ENCODE results near the gene ATP8B4. TPM values are rescaled to one million over a fixed set of nuclear protein-coding genes. Genes with fewer than 3 reads are reported as not detected.

Gene ATP8B4
- total RNA-seq, 5 donors from 2014 or later (not counting 1 experiment from before 2014, with no cell fraction given) = 0.72 to 2.4 (median 1.3) TPM

GRCh38 chr15:50141856-50142255, 22.8 kb upstream of the ATP8B4 start:
- Mint-ChIP-seq H3K4me1 (no peaks in the 10 kb centered on the region), H3K27ac (no peak overlapping the region), H3K27me3 (no peaks in the 10 kb centered on the region), H3K36me3 (no peaks in the 10 kb centered on the region), H3K4me3 (no peak overlapping the region), H3K9me3 (no peaks in the 10 kb centered on the region)
- POLR2A ChIA-PET = no interaction called here
- CTCF ChIA-PET = no interaction called here
- Histone ChIP-seq H3K4me3 (ENCODE audit: control insufficient read depth in 1 of 2, extremely low read depth in 1 of 2, low read length in 1 of 2) (no peak overlapping the region), H3K36me3 (ENCODE audit: control insufficient read depth in 2 of 2, extremely low read depth in 1 of 2, insufficient read depth in 1 of 2, low read length in 1 of 2) (no peaks in the 10 kb centered on the region), H3K4me1 (ENCODE audit: control insufficient read depth in 1 of 2, extremely low read depth in 1 of 2, insufficient read depth in 2 of 2, low read length in 2 of 2) (no peaks in the 10 kb centered on the region), H3K27ac (ENCODE audit: low read length) (no peak overlapping the region), H3K9me3 (no peaks in the 10 kb centered on the region), H3K27me3 (replicated peaks in 1 of 2; ENCODE audit: control insufficient read depth in 2 of 2, extremely low read depth in 1 of 2, insufficient read depth in 2 of 2, low read length in 1 of 2) (no peaks in the 10 kb centered on the region)
- WGBS (ENCODE audit: insufficient coverage) = 78% methylated on average over 4 of the region's 5 CpGs
- ATAC-seq (replicated peaks in 1 of 4) = no peak
- DNase-seq = no peak

- Histone ChIP-seq H3K36me3 (ENCODE audit: control insufficient read depth in 2 of 2, extremely low read depth in 1 of 2, insufficient read depth in 1 of 2, low read length in 1 of 2) (no peaks in the 10 kb centered on the region), H3K4me3 (ENCODE audit: control insufficient read depth in 1 of 2, extremely low read depth in 1 of 2, low read length in 1 of 2) (no peak overlapping the region), H3K4me1 (ENCODE audit: control insufficient read depth in 1 of 2, extremely low read depth in 1 of 2, insufficient read depth in 2 of 2, low read length in 2 of 2) (no peaks in the 10 kb centered on the region), H3K27ac (ENCODE audit: low read length) (no peak overlapping the region), H3K9me3 (no peaks in the 10 kb centered on the region), H3K27me3 (replicated peaks in 1 of 2; ENCODE audit: control insufficient read depth in 2 of 2, extremely low read depth in 1 of 2, insufficient read depth in 2 of 2, low read length in 1 of 2) (no peaks in the 10 kb centered on the region)
- Mint-ChIP-seq H3K36me3 (no peaks in the 10 kb centered on the region), H3K9me3 (no peaks in the 10 kb centered on the region), H3K4me1 (no peaks in the 10 kb centered on the region), H3K27me3 (no peaks in the 10 kb centered on the region), H3K4me3 (no peak overlapping the region), H3K27ac (no peak overlapping the region)
- DNase-seq = no peak
- 83% methylated on average over 2 of the region's 3 CpGs for WGBS (ENCODE audit: insufficient coverage)
- CTCF ChIA-PET = no interaction called here
- no peak for ATAC-seq (replicated peaks in 1 of 4)
- POLR2A ChIA-PET = no interaction called here
Measured at GRCh38 chr15:50140983-50141382, 21.9 kb upstream of the ATP8B4 start.

GRCh38 chr15:50140098-50140497, 21.1 kb upstream of the ATP8B4 start:
- H3K36me3 ChIP-seq (ENCODE audit: control insufficient read depth in 2 of 2, extremely low read depth in 1 of 2, insufficient read depth in 1 of 2, low read length in 1 of 2) = no peaks in the 10 kb centered on the region
- no CpG with 5 or more reads among the region's 1 CpG for WGBS (ENCODE audit: insufficient coverage)
- Mint-ChIP-seq H3K36me3 (no peaks in the 10 kb centered on the region), H3K27ac (no peak overlapping the region), H3K4me3 (no peak overlapping the region), H3K27me3 (no peaks in the 10 kb centered on the region), H3K9me3 (no peaks in the 10 kb centered on the region), H3K4me1 (peaks cover 0 to 5% (median 0%) of the 10 kb centered on the region in 3 donors)
- no peaks in the 10 kb centered on the region for H3K4me1 ChIP-seq (ENCODE audit: control insufficient read depth in 1 of 2, extremely low read depth in 1 of 2, insufficient read depth in 2 of 2, low read length in 2 of 2)
- ChIA-PET CTCF (no interaction called here), POLR2A (no interaction called here)
- H3K4me3 ChIP-seq (ENCODE audit: control insufficient read depth in 1 of 2, extremely low read depth in 1 of 2, low read length in 1 of 2) = no peak overlapping the region
- no peaks in the 10 kb centered on the region for H3K9me3 ChIP-seq
- no peak overlapping the region for H3K27ac ChIP-seq (ENCODE audit: low read length)
- DNase-seq = no peak
- ATAC-seq (replicated peaks in 1 of 4) = no peak
- H3K27me3 ChIP-seq (replicated peaks in 1 of 2; ENCODE audit: control insufficient read depth in 2 of 2, extremely low read depth in 1 of 2, insufficient read depth in 2 of 2, low read length in 1 of 2) = no peaks in the 10 kb centered on the region

DNA sequence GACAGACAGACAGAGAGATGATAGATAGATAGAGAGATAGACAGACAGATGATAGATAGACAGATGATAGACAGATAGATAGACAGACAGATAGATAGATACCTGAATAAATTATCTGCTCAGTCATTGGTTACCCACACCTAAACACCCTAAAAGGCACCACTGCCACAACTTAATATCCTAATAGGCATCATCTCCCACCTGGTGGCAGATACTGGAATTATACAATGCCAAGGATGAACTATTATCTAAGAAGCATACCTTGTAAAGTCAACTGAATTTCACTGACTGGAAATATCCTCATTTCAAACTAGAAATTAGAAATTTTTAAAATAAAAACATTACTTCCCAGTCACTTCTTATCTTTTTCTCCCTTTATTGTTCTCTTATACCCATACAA, 19.4 kb upstream of the ATP8B4 start:
- Histone ChIP-seq H3K27ac (ENCODE audit: low read length) (no peak overlapping the region), H3K4me3 (ENCODE audit: control insufficient read depth in 1 of 2, extremely low read depth in 1 of 2, low read length in 1 of 2) (no peak overlapping the region), H3K4me1 (ENCODE audit: control insufficient read depth in 1 of 2, extremely low read depth in 1 of 2, insufficient read depth in 2 of 2, low read length in 2 of 2) (no peaks in the 10 kb centered on the region), H3K36me3 (ENCODE audit: control insufficient read depth in 2 of 2, extremely low read depth in 1 of 2, insufficient read depth in 1 of 2, low read length in 1 of 2) (no peaks in the 10 kb centered on the region), H3K27me3 (replicated peaks in 1 of 2; ENCODE audit: control insufficient read depth in 2 of 2, extremely low read depth in 1 of 2, insufficient read depth in 2 of 2, low read length in 1 of 2) (no peaks in the 10 kb centered on the region), H3K9me3 (no peaks in the 10 kb centered on the region)
- no peak overlapping the region for H3K27ac Mint-ChIP-seq
- H3K9me3 Mint-ChIP-seq = no peaks in the 10 kb centered on the region
- ATAC-seq (replicated peaks in 1 of 4) = no peak
- CTCF ChIA-PET = no interaction called here
- DNase-seq = no peak
- POLR2A ChIA-PET = no interaction called here
- H3K4me1 Mint-ChIP-seq = peaks cover 0 to 6% (median 0%) of the 10 kb centered on the region in 3 donors
- no peaks in the 10 kb centered on the region for H3K36me3 Mint-ChIP-seq
- no peak overlapping the region for H3K4me3 Mint-ChIP-seq
- H3K27me3 Mint-ChIP-seq = no peaks in the 10 kb centered on the region

- Mint-ChIP-seq H3K9me3 (no peaks in the 10 kb centered on the region), H3K4me3 (no peak overlapping the region), H3K27me3 (no peaks in the 10 kb centered on the region), H3K4me1 (peaks cover 0 to 6% (median 0%) of the 10 kb centered on the region in 3 donors), H3K36me3 (no peaks in the 10 kb centered on the region), H3K27ac (no peak overlapping the region)
- H3K36me3 ChIP-seq (ENCODE audit: control insufficient read depth in 2 of 2, extremely low read depth in 1 of 2, insufficient read depth in 1 of 2, low read length in 1 of 2) = no peaks in the 10 kb centered on the region
- DNase-seq (no peak), ATAC-seq (replicated peaks in 1 of 4) (no peak)
- ChIA-PET POLR2A (no interaction called here), CTCF (no interaction called here)
- no peaks in the 10 kb centered on the region for H3K27me3 ChIP-seq (replicated peaks in 1 of 2; ENCODE audit: control insufficient read depth in 2 of 2, extremely low read depth in 1 of 2, insufficient read depth in 2 of 2, low read length in 1 of 2)
- H3K4me1 ChIP-seq (ENCODE audit: control insufficient read depth in 1 of 2, extremely low read depth in 1 of 2, insufficient read depth in 2 of 2, low read length in 2 of 2) = no peaks in the 10 kb centered on the region
- whole genome bisulfite sequencing (ENCODE audit: insufficient coverage) = no CpG with 5 or more reads among the region's 2 CpGs
- no peak overlapping the region for H3K4me3 ChIP-seq (ENCODE audit: control insufficient read depth in 1 of 2, extremely low read depth in 1 of 2, low read length in 1 of 2)
- H3K27ac ChIP-seq (ENCODE audit: low read length) = no peak overlapping the region
- no peaks in the 10 kb centered on the region for H3K9me3 ChIP-seq
Measured at GRCh38 chr15:50137893-50138292, 18.9 kb upstream of the ATP8B4 start.

DNA sequence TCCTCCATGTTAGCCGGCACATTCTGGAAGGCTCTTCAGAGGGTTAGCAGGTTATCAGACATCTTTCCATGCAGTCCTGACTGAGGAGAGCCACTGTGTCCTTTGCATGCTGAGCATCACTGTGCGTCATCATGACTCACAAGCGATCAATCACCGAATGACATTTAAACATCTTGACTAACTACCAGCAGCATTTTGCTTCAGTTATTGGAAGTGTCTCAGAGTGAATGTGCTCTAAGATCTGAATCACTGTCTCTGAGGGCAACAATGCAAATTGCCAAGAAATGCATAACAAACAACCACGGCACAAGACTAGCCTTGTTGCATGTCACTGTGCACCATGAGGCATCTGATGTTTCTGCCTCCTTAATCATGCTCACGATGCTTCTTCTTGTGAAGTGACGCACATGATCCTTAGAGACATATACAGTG, 18.3 kb upstream of the ATP8B4 start:
- H3K36me3 ChIP-seq (ENCODE audit: control insufficient read depth in 2 of 2, extremely low read depth in 1 of 2, insufficient read depth in 1 of 2, low read length in 1 of 2) = no peaks in the 10 kb centered on the region
- Mint-ChIP-seq H3K4me1 (peaks cover 0 to 6% (median 0%) of the 10 kb centered on the region in 3 donors), H3K27ac (no peak overlapping the region), H3K4me3 (no peak overlapping the region), H3K36me3 (no peaks in the 10 kb centered on the region), H3K9me3 (no peaks in the 10 kb centered on the region), H3K27me3 (peaks cover 3% of the 10 kb centered on the region in 2 donors)
- H3K4me3 ChIP-seq (ENCODE audit: control insufficient read depth in 1 of 2, extremely low read depth in 1 of 2, low read length in 1 of 2) = no peak overlapping the region
- H3K27ac ChIP-seq (ENCODE audit: low read length) = no peak overlapping the region
- CTCF ChIA-PET = no interaction called here
- WGBS (ENCODE audit: insufficient coverage) = 40% methylated on average over 3 of the region's 7 CpGs
- POLR2A ChIA-PET = no interaction called here
- no peak for DNase-seq
- no peaks in the 10 kb centered on the region for H3K27me3 ChIP-seq (replicated peaks in 1 of 2; ENCODE audit: control insufficient read depth in 2 of 2, extremely low read depth in 1 of 2, insufficient read depth in 2 of 2, low read length in 1 of 2)
- no peak for ATAC-seq (replicated peaks in 1 of 4)
- no peaks in the 10 kb centered on the region for H3K9me3 ChIP-seq
- no peaks in the 10 kb centered on the region for H3K4me1 ChIP-seq (ENCODE audit: control insufficient read depth in 1 of 2, extremely low read depth in 1 of 2, insufficient read depth in 2 of 2, low read length in 2 of 2)

DNA sequence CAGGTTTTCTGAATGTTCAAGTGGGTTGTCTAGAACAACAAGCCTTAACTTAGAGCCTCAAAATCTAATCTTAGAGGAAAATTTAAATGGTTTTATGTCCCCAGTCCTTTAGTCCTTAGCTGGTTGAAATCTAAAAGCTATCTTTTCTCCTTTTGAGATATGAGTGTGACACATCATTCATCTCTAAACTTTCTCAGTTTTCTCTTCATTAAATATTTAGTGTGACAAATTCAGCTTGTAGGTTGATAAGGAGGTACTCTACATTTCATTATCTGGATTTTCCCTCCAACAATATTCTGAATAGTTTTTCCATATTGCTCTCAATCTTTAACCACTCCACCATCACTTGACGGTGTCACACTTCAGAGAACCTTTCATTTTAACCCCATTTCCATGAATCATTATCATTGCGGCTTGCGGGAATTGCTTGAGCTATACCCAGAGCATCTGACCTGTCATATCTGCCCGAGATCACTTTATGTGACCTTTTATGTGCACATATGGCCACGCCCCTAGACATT, 16.1 kb upstream of the ATP8B4 start:
- no peak overlapping the region for H3K4me3 ChIP-seq (ENCODE audit: control insufficient read depth in 1 of 2, extremely low read depth in 1 of 2, low read length in 1 of 2)
- no peaks in the 10 kb centered on the region for H3K9me3 ChIP-seq
- ChIA-PET POLR2A (no interaction called here), CTCF (no interaction called here)
- no peak overlapping the region for H3K4me3 Mint-ChIP-seq
- peaks cover 0 to 6% (median 0%) of the 10 kb centered on the region in 3 donors for H3K4me1 Mint-ChIP-seq
- ATAC-seq (replicated peaks in 1 of 4) = no peak
- H3K27ac Mint-ChIP-seq = no peak overlapping the region
- no peak for DNase-seq
- no peak overlapping the region for H3K27ac ChIP-seq (ENCODE audit: low read length)
- H3K36me3 ChIP-seq (ENCODE audit: control insufficient read depth in 2 of 2, extremely low read depth in 1 of 2, insufficient read depth in 1 of 2, low read length in 1 of 2) = no peaks in the 10 kb centered on the region
- H3K27me3 ChIP-seq (replicated peaks in 1 of 2; ENCODE audit: control insufficient read depth in 2 of 2, extremely low read depth in 1 of 2, insufficient read depth in 2 of 2, low read length in 1 of 2) = no peaks in the 10 kb centered on the region
- 17% methylated on average over 2 of the region's 5 CpGs for WGBS (ENCODE audit: insufficient coverage)
- H3K36me3 Mint-ChIP-seq = no peaks in the 10 kb centered on the region
- H3K9me3 Mint-ChIP-seq = no peaks in the 10 kb centered on the region
- H3K4me1 ChIP-seq (ENCODE audit: control insufficient read depth in 1 of 2, extremely low read depth in 1 of 2, insufficient read depth in 2 of 2, low read length in 2 of 2) = no peaks in the 10 kb centered on the region
- peaks cover 6 to 10% of the 10 kb centered on the region in 2 donors for H3K27me3 Mint-ChIP-seq

All from T-cell (primary cell).